GM21367 (cell line): ENCODE measurements around the gene CFAP44.
"Not testable (repeated sequence)": the region's sequence is repeated elsewhere in the genome, so short reads cannot be mapped to it uniquely, and the experiment has no call there.

ENCODE experiments used
- ATAC-seq: cut with Tn5 transposase; IDR thresholded peaks from one replicate; pipeline ENCODE4 v1.9.1; 2021; ENCODE audit not compliant: unreplicated experiment

Gene CFAP44, protein sequence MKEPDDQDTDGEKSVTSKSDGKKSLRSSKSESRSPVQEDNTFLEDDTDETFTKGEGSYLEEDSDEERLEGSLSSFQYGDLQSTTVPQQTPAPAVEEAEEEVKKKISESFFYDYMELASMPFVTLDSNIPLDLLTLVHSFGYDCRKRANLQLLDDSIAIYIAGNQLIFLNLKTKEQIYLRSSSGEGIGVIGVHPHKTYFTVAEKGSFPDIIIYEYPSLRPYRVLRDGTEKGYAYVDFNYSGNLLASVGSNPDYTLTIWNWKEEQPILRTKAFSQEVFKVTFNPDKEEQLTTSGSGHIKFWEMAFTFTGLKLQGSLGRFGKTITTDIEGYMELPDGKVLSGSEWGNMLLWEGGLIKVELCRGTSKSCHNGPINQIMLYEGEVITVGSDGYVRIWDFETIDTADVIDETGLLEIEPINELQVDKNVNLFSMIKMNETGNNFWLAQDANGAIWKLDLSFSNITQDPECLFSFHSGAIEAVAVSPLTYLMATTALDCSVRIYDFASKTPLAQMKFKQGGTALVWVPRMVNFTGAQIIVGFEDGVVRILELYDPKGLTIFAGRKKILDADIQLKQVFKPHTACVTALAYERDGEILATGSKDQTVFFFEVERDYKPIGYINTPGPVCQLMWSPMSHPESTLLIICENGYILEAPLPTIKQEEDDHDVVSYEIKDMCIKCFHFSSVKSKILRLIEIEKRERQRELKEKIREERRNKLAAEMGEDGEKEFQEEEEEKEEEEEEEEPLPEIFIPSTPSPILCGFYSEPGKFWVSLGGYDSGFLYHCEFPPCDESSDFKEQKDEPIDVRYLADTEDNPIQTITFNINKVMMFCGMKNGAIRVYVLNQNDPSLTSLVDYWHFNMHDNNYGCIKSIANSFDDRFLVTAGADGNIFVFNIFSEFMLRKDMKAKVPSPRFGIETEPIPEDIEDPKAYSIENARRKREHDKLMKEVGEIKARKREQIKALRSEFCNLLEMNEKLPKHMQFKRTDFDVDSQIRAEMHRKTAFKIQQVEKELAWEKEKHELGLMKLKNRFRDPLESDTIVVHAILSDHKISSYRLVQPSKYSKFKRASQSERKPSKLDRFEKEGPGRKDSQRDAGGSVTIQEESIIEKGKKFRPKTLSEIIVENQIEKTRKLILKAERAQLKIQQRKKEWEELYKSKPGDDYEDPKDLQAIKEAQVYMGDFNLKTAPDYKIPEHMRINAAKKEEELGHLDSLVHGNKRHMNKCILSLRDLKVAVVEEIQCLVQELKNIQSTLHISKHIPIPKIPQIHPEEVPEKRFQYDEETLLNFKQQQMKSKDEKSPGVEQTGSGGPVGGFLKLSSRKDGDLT (N-terminal part only)

DNA sequence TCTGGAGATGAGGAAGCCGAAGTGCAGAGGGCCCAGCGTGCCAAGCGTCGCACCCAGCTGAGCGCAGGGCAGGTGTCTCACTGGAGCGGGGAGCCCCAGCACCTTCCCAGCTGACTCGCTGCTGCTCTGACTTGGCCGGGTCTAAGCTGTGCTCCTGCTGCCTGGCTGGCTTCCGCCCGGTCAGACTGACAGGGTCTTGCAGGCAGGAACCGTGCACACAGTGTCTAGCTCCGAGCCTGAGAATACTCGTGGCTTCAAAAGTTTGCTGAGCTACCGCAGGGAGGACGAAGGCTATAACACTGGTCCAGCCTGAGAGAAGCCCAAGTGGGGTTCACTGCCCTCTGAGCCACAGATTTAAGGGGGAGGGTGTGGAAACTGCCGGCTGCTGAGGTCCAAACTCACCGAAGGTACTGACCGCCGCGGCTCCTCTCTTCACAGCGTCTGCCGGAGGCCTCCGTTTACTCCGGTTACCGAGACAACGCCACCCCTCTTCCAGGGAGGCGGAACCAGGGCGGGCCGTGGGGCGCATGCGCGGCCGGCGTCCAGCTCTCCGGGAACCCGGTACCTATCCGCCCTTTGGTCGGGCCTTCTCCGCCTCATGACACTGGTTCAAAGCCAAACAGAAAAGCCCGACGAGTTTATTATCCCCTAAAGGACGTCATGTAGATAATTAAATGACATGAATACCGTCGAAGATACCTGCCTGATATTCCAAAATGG lies at the start of gene CFAP44:
Gene CFAP44, minus strand, starts transcription at position 443 of the 720 bp plus-strand sequence. CDS start 7,829 bp downstream, outside the sequence.
- no peak for ATAC-seq

DNA sequence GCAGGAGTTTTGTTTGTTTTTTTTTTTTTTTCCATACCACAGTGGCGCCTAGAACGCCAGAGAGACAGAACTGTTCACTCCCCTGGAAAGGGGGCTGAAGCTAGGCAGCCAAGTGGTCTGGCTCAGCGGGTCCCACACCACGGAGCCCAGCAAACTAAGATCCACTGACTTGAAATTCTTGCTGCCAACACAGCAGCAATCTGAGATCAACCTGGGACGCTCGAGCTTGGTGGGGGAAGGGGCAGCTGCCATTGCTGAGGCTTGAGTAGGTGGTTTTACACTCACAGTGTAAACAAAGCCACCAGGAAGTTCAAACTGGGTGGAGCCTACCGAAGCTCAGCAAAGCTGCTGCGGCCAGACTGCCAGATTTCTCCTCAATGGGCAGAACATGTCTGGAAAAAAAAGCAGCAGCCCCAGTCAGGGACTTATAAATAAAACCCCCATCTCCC lies 43.9 kb upstream of the CFAP44 start:
- ATAC-seq, result no peak

DNA sequence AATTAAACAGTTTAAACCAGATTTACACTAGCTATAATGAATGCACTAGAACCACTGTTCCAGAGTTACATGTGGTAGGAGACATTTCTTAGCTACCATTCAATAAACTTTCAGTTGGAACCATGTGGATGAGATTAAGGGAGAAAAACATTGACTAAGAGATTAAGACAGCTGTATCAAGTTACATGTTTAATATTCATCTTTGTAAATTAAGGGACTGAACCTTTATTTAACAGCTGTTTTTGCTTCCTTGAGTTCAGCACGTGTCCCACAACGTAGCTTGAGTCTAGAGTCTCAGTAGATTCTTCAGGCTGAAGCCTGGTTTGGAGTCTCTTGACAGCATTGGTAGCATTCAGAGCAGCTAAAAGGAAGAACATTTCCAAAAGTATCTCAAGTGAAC lies 27.2 kb upstream of the CFAP44 start:
- no peak for ATAC-seq

GRCh38 chr3:113461488-113461887 lies 20.2 kb upstream of the CFAP44 start:
- ATAC-seq, result no peak

DNA sequence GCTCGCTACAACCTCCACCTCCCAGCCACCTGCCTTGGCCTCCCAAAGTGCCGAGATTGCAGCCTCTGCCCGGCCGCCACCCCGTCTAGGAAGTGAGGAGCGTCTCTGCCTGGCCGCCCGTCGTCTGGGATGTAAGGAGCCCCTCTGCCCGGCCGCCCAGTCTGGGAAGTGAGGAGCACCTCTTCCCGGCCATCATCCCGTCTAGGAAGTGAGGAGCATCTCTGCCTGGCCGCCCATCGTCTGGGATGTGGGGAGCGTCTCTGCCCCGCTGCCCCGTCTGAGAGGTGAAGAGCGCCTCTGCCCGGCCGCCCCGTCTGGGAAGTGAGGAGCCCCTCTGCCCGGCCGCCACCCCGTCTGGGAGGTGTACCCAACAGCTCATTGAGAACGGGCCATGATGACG lies 17.3 kb upstream of the CFAP44 start:
- not testable (repeated sequence) for ATAC-seq

DNA sequence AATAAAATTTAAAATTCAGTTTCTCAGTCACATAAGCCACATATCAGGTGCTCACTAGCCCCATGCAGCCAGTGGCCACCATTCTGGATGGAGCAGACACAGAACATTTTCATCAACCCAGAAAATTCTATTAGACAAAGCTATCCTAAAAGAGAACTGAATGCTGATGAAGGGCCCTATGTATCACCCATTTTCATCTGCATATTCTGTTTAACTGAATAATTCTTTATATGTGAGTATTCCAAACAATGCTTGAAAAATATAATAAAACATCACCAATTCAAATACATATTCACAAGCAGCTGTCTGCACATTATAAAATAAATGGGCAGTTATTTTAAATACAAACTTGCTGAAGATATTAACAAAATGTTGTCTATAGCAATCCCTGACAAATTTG lies 14.2 kb upstream of the CFAP44 start:
- no peak for ATAC-seq

DNA sequence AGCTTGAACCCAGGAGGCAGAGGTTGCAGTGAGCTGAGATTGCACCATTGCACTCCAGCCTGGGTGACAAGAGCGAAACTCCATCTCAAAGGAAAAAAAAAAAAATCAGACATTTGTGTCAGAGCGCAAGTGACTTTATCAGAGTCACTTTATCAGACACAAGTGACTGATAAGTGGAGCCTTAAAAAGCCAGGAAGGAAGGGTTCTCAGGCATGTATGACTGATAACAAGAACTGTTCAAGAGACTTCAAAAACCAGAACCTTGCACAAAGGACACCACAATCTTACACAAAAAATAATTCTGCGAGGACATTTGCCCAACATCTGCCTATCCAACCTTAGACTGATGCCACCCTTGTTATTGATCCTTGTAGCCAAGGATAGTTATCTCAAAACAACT lies 13.3 kb upstream of the CFAP44 start:
- ATAC-seq, result no peak

DNA sequence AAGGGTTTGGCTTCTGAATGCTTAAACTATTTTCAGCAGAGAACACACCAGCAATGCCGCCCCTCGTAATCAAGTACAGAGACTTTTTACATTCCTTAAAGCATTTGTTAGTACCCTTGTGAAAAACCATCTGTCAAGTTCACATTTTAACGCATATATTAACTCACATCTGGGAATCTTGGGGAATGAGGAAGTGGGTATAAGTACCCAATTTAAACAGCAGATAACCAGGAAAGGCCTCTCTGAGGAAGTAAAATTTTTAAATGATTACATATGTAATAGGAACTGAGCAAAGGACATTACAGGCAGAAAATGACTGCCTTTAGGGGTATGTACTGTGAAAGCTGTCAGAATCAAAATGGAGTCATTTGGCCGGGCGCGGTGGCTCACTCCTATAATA lies 12.8 kb upstream of the CFAP44 start:
- ATAC-seq, result no peak

DNA sequence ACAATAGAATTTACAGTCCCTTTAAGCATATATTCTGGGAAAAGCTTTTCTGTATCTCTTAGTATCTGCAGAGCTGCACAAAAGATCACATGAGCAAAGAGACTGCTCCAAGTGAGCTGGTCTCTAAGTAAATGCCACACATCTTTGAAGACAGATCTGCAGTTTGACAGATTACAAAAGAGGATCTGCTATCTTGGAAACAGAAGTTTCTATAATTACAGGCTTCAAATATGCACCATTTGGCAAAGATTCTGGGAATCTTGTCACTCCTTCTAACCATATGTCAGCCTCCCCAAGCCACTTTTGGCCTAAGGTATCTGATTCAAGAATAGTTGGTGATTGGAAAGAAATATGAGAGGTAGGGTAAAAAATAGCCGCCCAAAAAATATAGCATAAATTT lies 9.6 kb upstream of the CFAP44 start:
- no peak for ATAC-seq

DNA sequence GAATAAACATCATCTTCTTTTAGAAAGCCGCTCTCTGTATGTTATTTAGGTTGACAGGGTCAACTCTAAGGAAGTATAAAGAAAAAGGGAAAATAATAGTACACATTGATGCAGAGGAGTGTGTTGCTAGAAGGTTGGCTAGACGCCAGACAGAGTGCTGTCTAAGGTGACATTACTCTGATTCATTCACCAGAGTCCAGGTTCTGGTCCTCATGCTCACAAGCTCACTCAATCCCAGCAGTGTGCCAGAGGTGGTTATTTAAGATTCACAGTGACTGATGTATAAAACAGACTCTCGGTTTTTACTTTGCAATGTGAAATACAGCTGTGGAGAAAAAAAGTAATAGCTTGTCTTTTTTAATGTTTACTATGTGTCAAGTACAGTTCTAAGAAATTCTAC lies 1.7 kb downstream of the CFAP44 start:
- no peak for ATAC-seq

DNA sequence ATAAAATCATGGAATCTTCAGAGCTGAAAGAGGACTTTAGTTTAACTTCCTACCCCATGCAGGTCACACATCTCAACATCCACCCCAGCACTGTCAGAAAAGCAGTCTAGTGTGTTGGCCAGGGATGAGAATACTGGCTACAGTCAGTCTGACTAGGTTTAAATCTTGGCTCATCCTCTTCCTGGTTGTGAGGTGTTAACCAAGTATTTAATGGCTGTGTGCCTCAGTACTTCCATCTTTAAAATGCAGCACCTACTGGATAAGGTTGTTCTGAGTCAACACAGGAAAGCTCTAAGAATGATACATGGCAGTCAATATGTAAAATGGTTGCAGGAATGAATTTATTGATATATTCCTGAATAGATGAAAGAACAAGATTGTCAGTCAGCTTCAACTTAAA lies 3.1 kb downstream of the CFAP44 start:
- no peak for ATAC-seq

DNA sequence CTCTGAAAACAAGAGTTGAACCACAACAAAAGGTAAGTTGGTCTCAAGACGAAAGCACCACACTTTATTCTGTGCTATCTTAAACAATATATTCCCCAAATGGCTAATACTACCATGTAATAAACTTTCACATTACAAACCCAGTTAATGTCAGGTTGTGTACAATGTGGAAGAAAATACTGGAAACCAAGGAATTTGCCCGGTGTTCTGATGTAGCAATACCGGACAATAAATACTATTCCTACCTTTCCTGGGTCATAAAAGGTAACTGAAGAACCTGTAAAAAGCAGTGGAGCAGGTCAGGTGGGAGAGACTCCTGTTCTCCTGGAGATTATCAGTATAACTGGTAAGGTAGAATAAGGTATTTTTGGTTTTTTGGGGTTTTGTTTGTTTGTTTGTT lies 3.9 kb downstream of the CFAP44 start:
- ATAC-seq, result no peak

GRCh38 chr3:113436809-113437208 lies 4.5 kb downstream of the CFAP44 start:
- no peak for ATAC-seq

DNA sequence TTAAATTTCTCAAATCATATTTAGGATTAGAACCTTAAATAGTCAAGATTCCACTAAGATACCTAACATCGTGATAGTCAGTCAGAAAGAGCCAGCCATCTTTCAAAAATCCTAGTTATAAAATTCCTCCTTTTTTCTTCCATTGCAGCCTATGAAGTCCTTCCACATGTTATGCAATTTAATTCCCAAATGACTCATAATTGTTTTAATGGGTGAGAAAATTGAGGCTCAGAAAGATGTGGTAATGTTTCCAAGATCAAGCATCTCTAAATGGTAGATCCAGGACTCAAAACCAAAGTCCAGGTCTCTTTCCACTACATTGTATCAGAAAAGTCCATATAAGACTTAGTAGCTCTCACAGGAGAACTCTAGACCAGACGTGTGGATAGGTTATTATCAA lies 9.5 kb downstream of the CFAP44 start:
- ATAC-seq, result no peak

- no peak for ATAC-seq
Observed at GRCh38 chr3:113428581-113428980, 12.7 kb downstream of the CFAP44 start.

DNA sequence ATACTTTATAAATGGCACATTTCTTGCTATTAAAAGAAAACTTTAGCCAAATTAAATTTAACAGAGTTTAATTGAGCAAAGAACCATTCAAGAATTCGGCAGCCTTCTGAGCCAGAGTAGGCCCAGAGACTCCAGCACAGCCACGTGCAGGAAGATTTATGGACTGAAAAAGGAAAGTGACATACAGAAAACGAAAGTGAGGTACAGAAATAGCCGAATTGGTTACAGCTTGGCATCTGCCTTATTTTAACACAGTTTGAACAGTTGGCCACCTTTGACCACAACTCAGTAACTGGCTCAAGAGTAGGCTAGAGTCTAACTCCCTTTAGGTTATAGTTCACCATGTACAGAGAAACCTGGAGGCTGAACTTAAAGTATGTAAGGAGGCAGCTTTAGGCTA lies 17.6 kb downstream of the CFAP44 start:
- peak; percentile 57 for ATAC-seq

DNA sequence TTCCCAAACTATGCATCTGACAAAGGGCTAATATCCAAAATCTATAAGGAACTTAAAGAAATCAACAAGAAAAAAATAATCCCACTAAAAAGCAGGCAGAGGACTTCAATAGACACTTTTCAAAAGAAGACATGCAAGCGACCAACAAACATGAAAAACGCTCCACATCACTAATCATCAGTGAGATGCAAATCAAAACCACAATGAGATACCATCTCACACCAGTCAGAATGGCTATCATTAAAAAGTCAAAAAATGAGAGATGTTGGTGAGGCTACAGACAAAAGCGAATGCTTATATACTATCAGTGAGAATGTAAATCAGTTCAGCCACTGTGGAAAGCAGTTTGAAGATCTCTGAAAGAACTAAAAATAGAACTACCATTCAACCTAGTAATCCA lies 20.2 kb downstream of the CFAP44 start:
- ATAC-seq, result no peak

DNA sequence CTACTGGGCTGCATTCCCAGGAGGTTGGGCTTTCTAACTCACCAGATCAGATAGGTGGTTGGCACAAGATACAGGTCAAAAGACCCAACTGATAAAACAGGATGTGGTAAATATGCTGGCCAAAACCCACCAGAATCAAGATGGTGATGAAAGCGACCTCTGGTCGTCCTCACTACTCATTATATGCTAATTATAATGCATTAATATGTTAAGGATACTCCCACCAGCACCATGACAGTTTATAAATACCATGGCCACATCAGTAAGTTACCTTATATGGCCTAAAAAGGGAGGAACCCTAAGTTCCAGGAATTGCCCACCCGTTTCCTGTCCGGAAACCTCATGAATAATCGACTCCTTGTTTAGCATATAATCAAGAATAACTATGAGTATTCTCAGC lies 31.6 kb downstream of the CFAP44 start:
- ATAC-seq, result no peak

- no peak for ATAC-seq
Observed at GRCh38 chr3:113405180-113405579, 36.1 kb downstream of the CFAP44 start.

- ATAC-seq, result no peak
Observed at GRCh38 chr3:113404637-113405036, 36.7 kb downstream of the CFAP44 start.
